SU-DHL-6 (cell line): ENCODE results near the gene GALNT11.

Experiments used
- H2AFZ ChIP-seq: fragments of 200-600 bp; sonication (generic); 2 replicates; pipeline ENCODE4 v1.6.1; 2014; ENCODE audit warnings: low read depth, mild to moderate bottlenecking, moderate library complexity, mixed read lengths, antibody characterized with exemption, low read length; ENCODE audit not compliant: severe bottlenecking
- H3F3A ChIP-seq: fragments of 200-600 bp; shearing (Covaris generic); 2 replicates; pipeline ENCODE4 v1.6.0; 2016; ENCODE audit warnings: antibody characterized with exemption, mild to moderate bottlenecking; ENCODE audit not compliant: insufficient read depth
- H3K27ac ChIP-seq: fragments of 200-600 bp; sonication (generic); 2 replicates; pipeline ENCODE4 v1.5.1; 2016; ENCODE audit warnings: low read depth, mild to moderate bottlenecking, low read length, moderate library complexity, mixed read lengths
- H3K27me3 ChIP-seq: fragments of 200-600 bp; sonication (generic), shearing (Covaris generic); 2 replicates; pipeline ENCODE4 v1.6.0; 2014; ENCODE audit warnings: mild to moderate bottlenecking, low read length
- H3K36me3 ChIP-seq: fragments of 200-600 bp; sonication (generic); 2 replicates; pipeline ENCODE4 v1.6.1; 2014; ENCODE audit warnings: mild to moderate bottlenecking, low read length, mixed read lengths
- H3K4me2 ChIP-seq: fragments of 300-600, 200-600 bp; shearing (Covaris generic), sonication (generic); 2 replicates; pipeline ENCODE4 v1.6.0; 2014; ENCODE audit warnings: low read length, low read depth, mild to moderate bottlenecking; ENCODE audit not compliant: poor library complexity, severe bottlenecking
- H3K4me3 ChIP-seq: fragments of 200-600 bp; sonication (generic); 2 replicates; pipeline ENCODE4 v1.5.1; 2014; ENCODE audit warnings: antibody characterized with exemption, low read length, mild to moderate bottlenecking, mixed read lengths; ENCODE audit not compliant: insufficient read depth, poor library complexity, severe bottlenecking
- H3K79me2 ChIP-seq: fragments of 200-600 bp; sonication (generic); 2 replicates; pipeline ENCODE4 v1.6.1; 2014; ENCODE audit warnings: mild to moderate bottlenecking, low read length, moderate library complexity; ENCODE audit not compliant: insufficient read depth
- H3K9ac ChIP-seq: fragments of 200-600 bp; sonication (generic); 2 replicates; pipeline ENCODE4 v1.7.0; 2014; ENCODE audit warnings: mild to moderate bottlenecking, low read length
- H3K9me2 ChIP-seq: fragments of 200-600 bp; sonication (generic); replicated peaks from 2 replicates; pipeline ENCODE4 v1.6.1; 2014; ENCODE audit warnings: low read length; ENCODE audit not compliant: insufficient read depth
- H3K9me3 ChIP-seq: fragments of 200-600 bp; sonication (generic); 2 replicates; pipeline ENCODE4 v1.6.1; 2014; ENCODE audit warnings: low read length, mixed read lengths; ENCODE audit not compliant: insufficient read depth
- H4K20me1 ChIP-seq: fragments of 200-600 bp; sonication (generic); 2 replicates; pipeline ENCODE4 v1.6.1; 2014; ENCODE audit warnings: low read depth, mild to moderate bottlenecking, antibody characterized with exemption, low read length, moderate library complexity, mixed read lengths
- CTCF ChIP-seq: fragments of 200-600 bp; sonication (generic); IDR thresholded peaks from one replicate; pipeline ENCODE4 v1.5.1; 2017; ENCODE audit warnings: antibody characterized with exemption, mild to moderate bottlenecking, low read length, moderate library complexity; ENCODE audit not compliant: insufficient read depth, poor library complexity, severe bottlenecking
- EZH2phosphoT487 ChIP-seq: fragments of 200-600 bp; sonication (generic), shearing (Covaris generic); conservative IDR thresholded peaks from 2 replicates; pipeline ENCODE4 v1.6.1; 2018; ENCODE audit warnings: mild to moderate bottlenecking, antibody characterized with exemption, low read length, moderate library complexity, mixed read lengths

The GALNT11 gene

GRCh38 chr7:152120776-152121175, 95.3 kb downstream of the GALNT11 start:
- no peaks in the 10 kb centered on the region for H3K9me2 ChIP-seq
- no peak overlapping the region for H3K27ac ChIP-seq
- H3K4me3 ChIP-seq = no peak overlapping the region
- no peak for TF ChIP-seq CTCF
- H3K36me3 ChIP-seq = peaks cover 21% of the 10 kb centered on the region
- H3F3A ChIP-seq = no peaks in the 10 kb centered on the region
- no peak overlapping the region for H2AFZ ChIP-seq
- H3K9ac ChIP-seq = no peak overlapping the region
- no peaks in the 10 kb centered on the region for H3K79me2 ChIP-seq
- H3K27me3 ChIP-seq = no peaks in the 10 kb centered on the region
- H3K9me3 ChIP-seq = no peaks in the 10 kb centered on the region
- no peaks in the 10 kb centered on the region for H4K20me1 ChIP-seq
- H3K4me2 ChIP-seq = no peak overlapping the region

DNA sequence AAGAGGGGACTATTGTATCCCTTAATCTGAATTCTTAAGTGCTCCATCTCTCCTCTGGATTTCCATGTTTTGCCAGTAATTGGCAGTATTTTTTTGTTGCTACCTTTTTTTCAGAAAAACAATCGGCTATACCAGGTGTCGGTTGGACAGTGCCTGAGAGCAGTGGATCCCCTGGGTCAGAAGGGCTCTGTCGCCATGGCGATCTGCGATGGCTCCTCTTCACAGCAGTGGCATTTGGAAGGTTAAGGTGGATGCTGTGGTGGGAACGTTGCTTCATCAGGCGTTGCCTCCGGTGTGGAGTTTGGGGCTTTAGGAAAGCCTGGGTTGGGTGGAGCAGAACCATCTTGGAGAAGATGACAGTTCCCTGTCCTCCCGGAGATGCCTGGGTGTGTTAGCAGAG, 96.0 kb downstream of the GALNT11 start:
- Histone ChIP-seq H2AFZ (no peak overlapping the region), H3K36me3 (peaks cover 25% of the 10 kb centered on the region), H3K4me2 (no peak overlapping the region)

DNA sequence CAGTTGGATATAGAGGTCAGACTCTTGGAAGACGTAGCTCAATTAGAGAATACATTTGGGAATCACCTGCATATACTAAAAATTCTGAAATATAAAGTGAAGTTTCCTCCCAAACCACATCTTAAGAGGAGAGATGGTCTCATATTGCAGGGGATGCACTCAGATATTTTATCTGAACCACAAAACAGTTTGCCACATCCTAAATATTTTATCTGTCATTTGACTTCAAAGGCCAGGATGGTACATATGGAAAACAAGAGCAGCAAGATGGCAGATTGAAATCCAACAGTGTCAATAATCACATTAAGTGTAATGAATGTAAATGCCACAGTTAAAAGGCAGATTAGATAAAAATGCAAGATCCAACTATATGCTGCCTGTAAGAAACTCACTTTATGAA, 97.1 kb downstream of the GALNT11 start:
- Histone ChIP-seq H3K9me3 (no peaks in the 10 kb centered on the region), H3K36me3 (peaks cover 27% of the 10 kb centered on the region), H3K4me2 (no peak overlapping the region), H3F3A (no peaks in the 10 kb centered on the region), H3K27me3 (no peaks in the 10 kb centered on the region), H3K9me2 (no peaks in the 10 kb centered on the region), H2AFZ (no peak overlapping the region), H3K79me2 (no peaks in the 10 kb centered on the region), H3K4me3 (no peak overlapping the region), H4K20me1 (no peaks in the 10 kb centered on the region), H3K27ac (no peak overlapping the region), H3K9ac (no peak overlapping the region)
- no peak for TF ChIP-seq CTCF
- no peak for TF ChIP-seq EZH2phosphoT487

More for the DNA sequence above, 96.0 kb downstream of the GALNT11 start:
- no peaks in the 10 kb centered on the region for H3K79me2 ChIP-seq
- TF ChIP-seq CTCF = no peak
- TF ChIP-seq EZH2phosphoT487 = no peak
- no peaks in the 10 kb centered on the region for H3K9me2 ChIP-seq
- no peak overlapping the region for H3K9ac ChIP-seq
- H3K27me3 ChIP-seq = no peaks in the 10 kb centered on the region
- H4K20me1 ChIP-seq = no peaks in the 10 kb centered on the region
- H3K27ac ChIP-seq = no peak overlapping the region
- no peaks in the 10 kb centered on the region for H3K9me3 ChIP-seq
- H3F3A ChIP-seq = no peaks in the 10 kb centered on the region
- no peak overlapping the region for H3K4me3 ChIP-seq

GRCh38 chr7:152126741-152127140, 101.3 kb downstream of the GALNT11 start:
- Histone ChIP-seq H3K4me3 (no peak overlapping the region), H3K27ac (no peak overlapping the region), H3K36me3 (peaks cover 27% of the 10 kb centered on the region), H3K79me2 (no peaks in the 10 kb centered on the region), H3K9me2 (no peaks in the 10 kb centered on the region), H3K27me3 (no peaks in the 10 kb centered on the region), H4K20me1 (no peaks in the 10 kb centered on the region), H2AFZ (no peak overlapping the region), H3K4me2 (no peak overlapping the region), H3F3A (0 out of 2 replicates have a peak, but pooled peaks cover 6% of the 10 kb centered on the region), H3K9me3 (no peaks in the 10 kb centered on the region), H3K9ac (no peak overlapping the region)
- no peak for TF ChIP-seq EZH2phosphoT487
